NCI-H510A treated with DMSO at 0.1 percent for 48 hours (cell line): ENCODE data around the gene VSNL1.

Experiments
- DNase-seq: peaks from one replicate; lab custom pipeline; 2025; lab: John Stamatoyannopoulos, UW

VSNL1 gene

DNA sequence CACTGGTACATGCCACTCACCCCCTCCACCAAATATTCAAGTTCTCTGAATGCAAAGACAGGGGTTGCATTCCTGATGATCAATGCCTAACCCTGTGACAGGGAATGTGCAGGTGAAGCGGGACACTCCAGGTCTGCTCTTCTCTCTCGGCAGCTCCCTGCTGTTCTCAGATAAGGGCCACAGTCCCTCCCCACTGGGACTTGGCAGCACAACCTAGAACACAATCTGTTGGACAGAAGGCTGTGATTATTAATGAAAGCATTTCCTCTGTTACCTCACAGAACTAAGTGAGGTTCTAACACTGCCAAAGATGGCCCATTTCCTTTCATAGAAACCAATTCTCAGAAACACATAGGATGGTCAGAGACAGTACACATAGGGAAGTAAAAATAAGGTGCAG is 42.7 kb downstream of the VSNL1 start:
- DNase-seq = no peak

DNA sequence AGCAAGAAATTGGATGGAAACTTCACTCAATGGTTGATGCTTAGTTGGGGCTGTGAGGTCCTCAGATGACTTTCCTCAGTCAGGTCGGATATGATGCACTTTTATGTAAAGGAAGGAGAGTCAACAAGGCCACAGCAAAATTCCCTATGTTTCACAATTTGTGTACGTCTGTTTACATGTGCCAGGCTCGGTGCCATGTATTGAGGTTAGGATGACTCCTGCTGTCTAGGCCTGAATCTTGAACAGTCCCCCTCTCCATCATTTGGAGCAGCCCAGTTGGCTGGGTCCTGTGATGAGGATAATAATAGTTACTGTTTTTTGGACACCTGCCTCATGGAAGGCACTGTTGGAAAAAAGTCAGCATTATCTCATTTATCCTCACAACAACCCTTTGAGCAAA is 43.1 kb downstream of the VSNL1 start:
- DNase-seq = no peak

DNA sequence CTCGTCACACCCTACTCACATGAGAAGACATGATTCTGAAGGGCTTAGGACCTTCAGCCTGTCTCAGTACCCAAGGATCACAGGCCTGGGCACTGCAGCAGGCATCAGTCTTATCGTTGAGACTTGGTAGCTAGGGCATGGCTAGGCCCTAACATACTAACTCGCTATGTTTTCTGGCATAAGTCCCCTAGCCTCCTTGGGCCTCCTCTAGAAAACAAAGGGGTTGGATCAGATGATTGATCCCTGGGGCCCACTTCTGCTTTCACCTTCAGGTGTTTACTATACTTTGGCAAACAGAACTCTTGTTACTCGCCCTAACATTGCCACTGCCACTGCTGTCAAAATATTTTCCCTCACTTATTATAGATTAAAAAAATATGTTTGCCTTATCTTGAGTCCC is 44.2 kb downstream of the VSNL1 start:
- DNase-seq = no peak

DNA sequence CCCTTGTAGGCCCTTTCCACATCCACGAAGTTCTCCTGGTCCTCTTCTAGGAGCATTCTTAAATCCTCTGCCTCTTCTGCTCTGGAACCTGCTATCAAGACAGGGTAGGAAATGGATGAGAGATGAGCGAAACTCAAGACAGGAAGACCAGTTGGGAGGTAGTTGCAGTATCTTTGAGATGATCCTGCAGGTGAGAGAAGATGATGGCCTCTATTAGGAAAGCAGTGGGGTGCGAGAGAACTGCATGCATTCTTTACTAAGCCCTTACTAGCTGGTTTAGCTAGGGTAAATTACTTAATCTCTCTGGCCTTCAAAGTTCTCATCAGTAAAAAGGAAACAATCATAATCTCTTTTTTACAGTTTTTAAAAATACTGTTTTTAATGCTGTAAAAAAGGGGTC is 47.0 kb downstream of the VSNL1 start:
- DNase-seq = no peak

DNA sequence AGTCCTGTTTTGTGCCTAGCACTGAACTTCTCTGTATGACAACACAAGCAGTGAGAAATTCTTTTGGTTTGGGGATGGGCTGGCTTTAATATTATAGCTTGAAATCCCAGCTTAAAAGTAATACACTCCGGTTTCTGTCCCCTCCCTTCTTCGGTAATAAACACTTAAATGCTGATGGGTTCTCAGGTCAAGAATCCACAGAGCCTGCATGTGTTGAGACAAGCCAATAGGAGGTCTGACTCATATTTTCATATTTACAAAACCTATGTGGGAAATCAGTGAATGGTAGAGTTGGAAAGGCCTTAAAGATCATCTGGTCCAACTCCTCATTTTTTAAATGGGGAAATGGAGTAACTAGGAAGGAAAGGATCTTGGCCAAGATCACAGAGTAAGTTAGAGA is 47.5 kb downstream of the VSNL1 start:
- no peak for DNase-seq

DNA sequence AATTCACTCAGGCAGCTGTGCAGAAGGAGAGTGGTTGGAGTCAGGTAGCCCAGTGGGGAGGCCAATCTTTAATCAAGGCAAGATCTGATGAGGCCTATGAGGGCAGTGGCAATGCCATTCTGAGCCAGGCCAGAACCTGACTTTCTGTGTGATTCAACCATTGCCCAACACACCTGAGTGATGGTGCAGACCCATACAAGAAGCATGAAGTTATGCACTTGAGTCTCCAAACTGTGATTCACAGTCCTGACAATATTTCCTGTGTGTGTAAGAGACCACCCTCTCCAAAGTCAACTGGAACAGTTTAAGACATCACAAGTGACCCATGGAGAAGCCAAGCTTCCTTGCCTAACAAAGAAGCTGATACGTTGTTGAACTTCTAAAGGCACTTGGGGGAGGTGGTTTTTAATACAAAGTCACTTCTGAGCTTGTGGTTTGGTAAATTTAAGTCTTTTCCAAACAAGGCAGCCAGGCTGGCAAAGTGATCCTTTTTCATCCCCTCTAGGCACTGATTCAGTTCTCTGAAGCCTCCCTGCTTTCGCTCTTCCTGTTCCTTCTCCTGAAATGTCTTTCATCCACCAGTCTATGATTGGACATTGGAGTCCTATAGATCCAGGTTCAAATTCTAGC is 49.0 kb downstream of the VSNL1 start:
- no peak for DNase-seq

DNA sequence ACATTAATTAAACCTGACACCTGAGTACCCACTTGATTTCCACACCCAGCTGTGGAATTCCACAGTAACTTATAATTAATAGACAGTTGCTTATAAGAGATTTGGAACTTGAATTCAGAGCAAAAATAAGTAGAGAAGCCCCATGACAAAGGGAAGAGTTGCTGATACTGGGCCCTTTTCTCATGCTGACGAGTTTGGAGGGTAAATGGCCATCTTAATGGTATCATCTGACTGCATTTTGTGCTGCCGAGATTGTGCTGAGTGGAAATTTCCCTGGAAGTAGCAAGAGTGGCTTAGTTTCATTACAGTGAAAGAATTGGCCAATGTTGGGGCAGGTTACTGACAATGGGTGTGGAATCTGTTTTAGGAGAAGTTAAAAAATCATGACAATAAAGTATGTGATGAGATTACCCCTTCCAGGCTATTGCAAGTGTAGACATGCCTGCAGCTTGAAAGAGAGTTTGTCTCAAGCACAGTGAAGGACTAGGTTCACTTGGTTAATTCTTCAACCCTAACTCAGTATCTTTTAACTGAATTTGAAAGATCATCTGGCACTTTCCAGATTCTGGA is 49.9 kb downstream of the VSNL1 start:
- no peak for DNase-seq

DNA sequence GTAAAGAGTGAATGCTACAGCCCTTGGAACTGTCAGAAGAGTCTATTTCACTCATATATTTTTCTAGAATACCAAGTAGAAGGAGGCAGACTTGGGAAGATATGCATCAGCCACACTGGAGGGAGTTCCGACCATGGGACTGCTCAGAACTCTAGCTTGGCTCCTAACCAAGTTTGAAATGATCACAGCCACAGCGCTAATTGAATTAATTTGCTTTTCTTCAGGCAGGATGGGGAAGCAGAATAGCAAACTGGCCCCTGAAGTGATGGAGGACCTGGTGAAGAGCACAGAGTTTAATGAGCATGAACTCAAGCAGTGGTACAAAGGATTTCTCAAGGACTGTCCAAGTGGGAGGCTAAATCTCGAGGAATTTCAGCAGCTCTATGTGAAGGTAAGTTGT is 51.4 kb downstream of the VSNL1 start:
- DNase-seq = no peak

DNA sequence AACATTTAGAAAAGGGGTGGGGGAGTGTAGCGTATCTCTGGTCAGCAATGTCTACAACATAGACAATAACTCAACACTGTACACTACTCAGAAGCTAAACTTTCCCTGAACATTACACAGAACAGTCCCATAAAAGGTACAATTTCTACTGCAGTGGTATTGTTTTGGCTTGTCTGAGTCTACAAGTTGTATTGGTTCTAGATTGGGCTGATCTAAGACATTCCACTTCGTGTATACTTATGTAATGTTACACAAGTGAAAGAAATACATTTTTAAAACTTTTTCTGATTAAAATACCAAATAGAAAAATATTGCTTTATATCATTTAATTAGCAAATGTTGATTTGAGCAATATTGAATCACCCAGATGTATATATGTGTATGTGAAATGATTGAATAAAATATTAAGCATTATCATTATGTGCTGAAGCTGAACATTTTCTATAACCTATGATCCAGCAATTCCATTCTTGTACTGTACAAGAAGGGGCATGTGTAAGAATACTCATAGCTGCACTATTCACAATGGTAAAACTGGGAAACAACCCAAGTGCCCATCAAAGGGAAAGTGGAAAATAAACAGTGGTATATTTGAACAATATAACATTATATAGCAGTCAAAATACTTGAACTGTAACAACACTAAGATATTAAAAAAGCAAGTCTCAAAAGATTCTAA is 52.4 kb downstream of the VSNL1 start:
- no peak for DNase-seq

DNA sequence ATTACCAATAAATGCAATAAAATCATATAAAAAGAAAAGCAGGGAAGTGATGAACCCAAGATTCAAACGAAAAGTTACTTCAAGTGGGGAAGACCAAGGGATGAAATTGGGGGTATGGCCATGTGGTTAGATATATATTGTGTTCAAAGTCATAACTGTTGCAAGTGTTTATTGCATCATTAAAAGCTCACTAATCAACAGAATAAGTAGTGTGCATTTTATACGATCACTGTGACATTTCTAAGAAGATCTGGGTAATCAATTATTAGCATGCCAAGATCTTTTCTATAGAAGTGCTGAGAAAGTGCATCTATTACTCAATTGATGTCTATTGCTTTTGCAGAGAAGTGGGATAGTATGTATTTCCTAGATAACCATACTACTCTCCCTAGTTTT is 52.9 kb downstream of the VSNL1 start:
- no peak for DNase-seq

DNA sequence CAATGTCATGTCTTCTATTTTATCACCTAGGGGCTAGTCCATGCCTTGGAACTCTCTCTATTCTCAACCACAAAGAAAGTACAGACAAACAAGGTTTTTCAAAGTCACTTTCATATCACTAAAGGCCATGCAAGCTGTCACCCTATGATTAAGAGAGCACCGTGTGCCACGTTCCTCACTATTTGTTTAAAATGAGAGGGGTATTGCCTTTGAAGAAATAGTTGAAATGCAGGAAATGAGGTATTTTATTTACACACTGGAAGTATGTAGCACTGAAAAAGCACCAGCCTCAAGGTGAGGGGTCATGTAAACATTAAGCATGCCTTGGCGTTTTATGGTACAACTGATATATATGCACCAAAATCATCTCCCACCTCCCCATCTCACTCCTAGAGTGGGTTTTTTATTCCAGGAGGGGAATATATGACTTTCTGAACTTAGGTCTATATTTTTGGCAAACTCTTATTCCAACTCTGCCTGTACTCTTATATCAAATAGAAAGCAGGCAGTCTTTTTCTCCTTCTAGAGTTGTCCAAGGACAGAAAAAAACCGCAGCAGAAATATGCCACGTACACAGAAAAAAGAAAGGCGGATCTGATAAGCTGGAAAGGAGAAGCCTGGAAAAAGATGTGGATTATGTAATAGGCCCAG is 53.5 kb downstream of the VSNL1 start:
- DNase-seq = no peak

DNA sequence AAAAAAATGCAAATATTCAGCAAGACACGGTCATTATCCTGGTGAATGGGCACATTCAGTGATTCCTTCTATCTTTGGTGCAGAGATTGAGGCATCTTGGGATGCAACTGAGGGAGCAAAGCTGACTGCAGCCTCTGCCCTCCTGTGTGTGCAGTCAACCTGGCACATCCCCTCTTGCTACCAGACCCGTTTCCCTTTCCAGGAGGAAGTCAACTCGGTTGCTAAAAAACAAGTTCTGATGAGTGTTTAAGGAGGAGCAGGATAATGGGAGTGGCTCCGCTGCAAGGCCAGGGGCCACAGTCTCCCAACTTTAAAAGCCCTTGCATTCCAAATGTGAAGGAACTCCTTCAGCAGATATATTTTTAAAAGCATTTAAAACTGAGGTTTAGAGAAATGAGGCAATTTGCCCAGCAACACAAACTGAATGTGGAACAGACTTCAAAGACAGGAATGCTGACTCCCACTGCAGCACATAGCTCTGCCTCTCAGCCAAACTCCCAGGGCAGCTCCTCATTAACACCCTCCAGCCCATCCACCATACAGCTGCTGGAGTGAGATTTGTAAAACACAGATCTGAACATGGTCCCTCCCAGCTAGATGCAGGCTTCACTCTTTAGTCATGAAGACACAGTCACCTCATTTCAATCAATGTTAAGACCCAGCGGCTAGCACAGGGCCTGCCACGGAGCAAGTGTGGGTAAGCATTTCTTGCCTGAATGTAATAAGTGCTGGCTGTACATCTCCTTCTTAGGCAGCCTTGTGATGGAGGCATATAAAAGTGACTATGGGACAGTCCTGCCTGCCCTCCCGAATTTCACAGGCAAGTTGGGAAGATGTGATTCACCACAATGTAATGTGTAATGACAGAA is 54.3 kb downstream of the VSNL1 start:
- no peak for DNase-seq

DNA sequence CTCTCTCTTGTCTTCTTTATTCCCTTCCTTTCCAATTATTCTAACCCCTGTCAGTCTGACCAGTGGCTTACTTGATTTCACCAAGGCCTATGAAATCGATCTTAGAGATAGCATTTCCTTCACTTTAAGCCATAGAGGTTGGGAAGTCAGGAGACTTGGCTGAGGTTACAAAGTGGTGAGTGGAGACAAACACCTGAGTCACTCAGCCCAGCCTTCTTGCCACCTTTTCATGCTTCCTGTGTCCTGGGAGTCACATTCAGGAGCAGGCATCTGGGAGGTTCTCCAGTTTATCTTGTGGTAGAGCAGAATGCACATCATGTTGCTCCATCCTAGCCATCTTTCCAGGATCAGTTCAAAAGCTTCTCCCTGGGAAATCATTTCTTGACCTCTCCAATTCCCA is 59.1 kb downstream of the VSNL1 start:
- DNase-seq = no peak

DNA sequence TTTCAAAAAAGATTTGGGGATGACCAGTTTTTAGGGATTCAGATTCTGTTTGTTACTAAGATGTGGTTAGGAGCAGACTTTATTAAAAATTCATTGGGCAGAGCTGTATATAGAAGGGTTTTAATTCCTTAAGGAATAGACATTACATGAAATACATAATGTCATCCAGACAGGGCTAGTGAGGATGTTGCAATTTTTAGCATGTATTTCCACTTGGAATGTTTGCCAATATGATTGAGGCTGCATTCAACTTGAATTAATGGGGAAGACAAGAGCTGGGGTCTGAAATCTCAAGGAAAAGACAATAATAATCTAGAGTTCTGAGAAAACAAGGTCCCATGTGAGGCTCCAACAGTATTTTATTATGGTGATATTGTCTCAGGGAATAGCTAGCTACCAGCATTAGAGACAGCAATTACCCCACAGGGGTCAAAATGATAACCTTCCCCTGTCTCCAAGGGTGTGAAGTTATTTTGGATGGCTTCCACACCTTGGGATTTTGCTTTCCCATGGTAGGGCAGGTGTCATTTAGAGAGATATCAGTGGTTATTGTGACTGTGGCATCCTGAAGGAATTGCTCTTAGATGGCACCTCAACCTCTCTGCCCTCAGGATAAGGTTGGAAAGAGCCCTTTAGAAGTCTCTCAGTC is 60.2 kb downstream of the VSNL1 start:
- no peak for DNase-seq

DNA sequence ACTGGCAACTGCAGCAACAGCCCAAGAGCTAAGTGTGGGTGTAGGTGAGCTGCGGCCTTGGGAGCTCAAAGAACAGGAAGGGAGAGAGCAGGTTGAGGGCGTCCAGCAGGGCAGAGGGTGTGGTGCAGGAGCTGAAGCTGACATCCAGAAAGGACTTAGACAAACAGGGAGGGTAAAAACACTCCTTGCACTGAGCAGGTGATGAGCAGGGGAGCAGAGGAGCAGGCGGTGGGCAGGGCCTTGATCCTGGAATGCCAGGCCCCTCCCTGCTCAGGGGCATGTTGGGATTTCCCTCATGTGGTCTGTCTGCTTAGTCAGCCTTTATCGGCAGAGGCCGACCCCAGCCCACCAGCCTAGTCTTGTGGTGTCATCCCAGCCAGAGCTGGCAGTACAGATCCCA is 63.6 kb downstream of the VSNL1 start:
- no peak for DNase-seq

DNA sequence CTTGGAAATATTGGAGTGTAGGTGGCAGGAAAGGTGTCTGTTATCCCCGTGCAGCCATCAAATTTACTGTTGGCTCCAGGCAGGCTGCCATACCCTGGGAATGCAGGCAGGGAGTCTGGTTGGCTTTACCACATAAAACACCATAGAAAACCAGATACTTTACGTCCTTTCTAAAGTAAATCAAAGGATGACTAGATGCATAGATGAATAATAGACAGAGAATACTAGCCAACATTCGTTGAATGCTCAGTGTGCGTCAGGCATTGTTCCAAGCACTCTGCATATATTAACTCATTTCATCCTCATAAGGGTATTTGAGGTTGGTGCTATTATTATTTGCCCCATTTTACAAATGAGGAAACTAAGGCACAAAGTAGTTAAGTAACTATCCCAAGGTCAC is 65.2 kb downstream of the VSNL1 start:
- no peak for DNase-seq

DNA sequence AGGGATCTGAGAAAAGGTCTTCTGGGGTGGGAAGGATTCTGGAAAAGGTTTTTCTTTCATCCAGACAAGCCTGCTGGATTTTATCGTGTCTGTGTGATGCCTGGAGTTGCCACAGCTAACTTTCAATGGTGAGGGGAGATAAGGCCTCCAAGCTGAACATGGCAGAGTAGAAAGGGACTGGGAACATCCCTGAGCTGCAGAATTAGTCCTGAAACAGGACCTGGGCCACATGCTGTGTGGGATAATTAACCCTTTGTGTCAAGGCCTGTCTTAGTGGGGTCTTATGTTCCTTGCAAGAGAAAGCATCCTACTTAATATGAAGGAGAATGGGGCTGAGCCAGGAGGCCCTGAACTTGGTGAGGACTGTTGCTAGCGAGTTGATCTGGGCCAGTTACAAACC is 66.4 kb downstream of the VSNL1 start:
- DNase-seq = no peak

DNA sequence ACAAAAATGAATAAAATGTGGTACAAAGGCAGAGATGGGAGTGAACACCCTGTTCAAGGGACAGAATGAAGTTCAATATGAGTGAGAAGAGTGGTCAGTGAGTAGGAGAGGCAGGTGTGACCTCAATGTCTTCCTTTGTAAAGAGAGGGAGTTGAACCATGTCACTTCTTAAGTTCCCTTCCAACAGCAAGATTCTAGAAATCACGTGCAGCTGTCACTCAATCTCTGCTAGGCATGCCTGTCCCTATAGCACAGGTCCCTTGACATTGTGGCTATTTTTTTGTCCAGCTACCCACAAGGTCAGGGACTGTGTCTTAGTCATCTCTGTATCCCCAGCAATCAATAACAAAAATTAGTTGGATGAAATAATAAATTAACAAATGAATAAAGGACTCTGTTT is 66.9 kb downstream of the VSNL1 start:
- DNase-seq = no peak

DNA sequence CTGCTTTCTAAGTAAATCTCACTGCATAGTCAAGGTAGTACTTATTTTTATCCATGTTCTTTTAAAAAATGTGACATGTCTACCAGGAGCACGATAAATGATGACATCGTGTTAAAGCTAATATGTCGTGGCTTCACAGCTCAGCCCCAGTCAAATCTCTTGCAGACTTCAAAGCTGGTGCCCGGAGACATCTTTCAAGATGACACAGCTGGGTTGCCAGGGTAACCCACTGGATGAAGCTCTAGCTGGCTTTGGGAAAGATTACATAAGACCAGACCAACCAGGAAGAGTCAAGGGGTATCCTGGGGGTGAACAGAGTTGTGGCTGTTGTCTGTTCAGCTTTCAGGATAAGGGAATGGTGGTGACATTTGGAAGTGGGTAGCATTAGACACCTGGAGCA is 67.8 kb downstream of the VSNL1 start:
- DNase-seq = no peak

DNA sequence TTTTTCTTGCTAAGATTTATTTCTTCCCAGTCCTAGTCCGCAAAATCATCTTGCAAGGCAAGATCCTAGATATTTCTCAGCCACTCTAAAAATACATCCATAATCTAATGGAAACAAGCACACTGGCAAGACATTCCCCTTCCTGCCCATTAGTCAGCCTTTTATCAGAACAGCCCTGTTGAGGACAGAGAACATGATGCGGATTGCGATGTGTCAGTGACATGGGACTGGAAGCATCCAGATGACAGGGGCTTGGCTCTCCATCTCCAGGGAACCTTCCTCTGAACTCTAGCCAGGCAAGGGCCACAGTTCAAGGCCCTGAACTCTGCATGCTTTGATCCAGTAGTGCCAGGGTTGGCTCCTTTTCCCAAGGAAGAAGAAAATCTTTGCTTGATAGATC is 70.0 kb downstream of the VSNL1 start:
- no peak for DNase-seq

DNA sequence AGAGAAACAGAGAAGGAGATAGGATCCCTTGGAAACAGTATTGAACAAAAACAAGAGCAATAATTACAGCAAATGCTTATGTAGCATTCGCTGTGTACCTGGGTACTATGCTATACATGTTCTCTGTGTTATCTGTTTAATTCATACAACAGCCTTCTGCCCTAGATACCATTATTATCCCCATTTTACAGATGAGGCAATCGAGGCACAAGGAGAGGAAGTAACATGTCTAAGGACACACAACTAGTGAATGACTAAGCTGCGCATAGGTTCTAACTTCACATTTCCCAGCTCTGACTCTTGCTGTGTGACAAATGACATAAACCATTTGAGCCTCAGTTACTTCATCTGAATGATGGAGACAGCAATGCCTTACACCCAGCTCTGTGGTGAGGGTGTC is 70.5 kb downstream of the VSNL1 start:
- DNase-seq = no peak
